Tibial nerve (tissue), 4 donors: Measurements from ENCODE around the gene YBX2. TPM values are rescaled to one million over a fixed set of nuclear protein-coding genes. Genes with fewer than 3 reads are reported as not detected.

ENCODE experiments used
- DNase-seq, 2 donors: peaks; one replicate each; pipeline ENCODE4 v3.0.0-alpha.2; 2019; ENCODE audit warnings: low spot score in 2 of 2
- H3K27ac ChIP-seq, 4 donors: fragments of 200-600 bp; sonication (generic) in 3 of 4; one replicate each; pipeline ENCODE4 v1.5.1; 2017 to 2019; ENCODE audit warnings: mild to moderate bottlenecking in 1 of 4
- H3K27me3 ChIP-seq, 2 donors: fragments of 200-600 bp; sonication (generic) in 1 of 2; one replicate each; pipeline versions ENCODE4 v1.5.1 to v1.6.0; 2017 to 2019
- H3K36me3 ChIP-seq, 3 donors: fragments of 200-600 bp; sonication (generic); one replicate each; pipeline ENCODE4 v1.5.1; 2018 to 2019
- H3K4me1 ChIP-seq, 4 donors: fragments of 200-600 bp; sonication (generic) in 3 of 4; one replicate each; pipeline ENCODE4 v1.5.1; 2017 to 2019
- H3K4me3 ChIP-seq, 4 donors: fragments of 200-600 bp; sonication (generic) in 3 of 4; one replicate each; pipeline ENCODE4 v1.5.1; 2017 to 2019; ENCODE audit warnings: mild to moderate bottlenecking in 1 of 4, moderate library complexity in 1 of 4
- H3K9me3 ChIP-seq, 4 donors: fragments of 200-600 bp; sonication (generic) in 3 of 4; one replicate each; pipeline ENCODE4 v1.5.1; 2017 to 2019
- EP300 ChIP-seq, 2 donors: sonication (generic); formaldehyde crosslinking; IDR thresholded peaks; one replicate each; pipeline ENCODE4 v1.6.1; 2017; ENCODE audit warnings: antibody characterized with exemption in 2 of 2, mild to moderate bottlenecking in 1 of 2
- POLR2A ChIP-seq, 2 donors: fragments of 450-650 bp; IDR thresholded peaks; one replicate each; pipeline ENCODE4 v1.6.1; 2017; ENCODE audit warnings: antibody characterized with exemption in 2 of 2, mild to moderate bottlenecking in 2 of 2, moderate library complexity in 2 of 2
- WGBS, 2 donors: methylation state at CpG; one replicate each; pipeline ENCODE4 v1.1.5; 2018; 5-methylcytosine and 5-hydroxymethylcytosine counted together
- total RNA-seq, 4 donors: library from RNA; depleted of rRNA; stranded (reverse); fragments of >200 nt; gene quantifications; one replicate each; pipeline ENCODE4 v1.1.0, GENCODE V29; 2016
- TF ChIP-seq, protein P1 (sequence below), 5 experiments: fragments of 200-600 bp in 3 of 5; fragments of 450-650 bp in 2 of 5; sonication (generic) in 3 of 5; IDR thresholded peaks; one replicate each; pipeline ENCODE4 v1.5.1; 2016 to 2019; ENCODE audit warnings: antibody characterized with exemption in 5 of 5, mild to moderate bottlenecking in 3 of 5, moderate library complexity in 2 of 5

YBX2 gene
- total RNA-seq, 4 donors from 2014 or later, result under 0.01 to 2.1 (median 0.52) TPM

DNA sequence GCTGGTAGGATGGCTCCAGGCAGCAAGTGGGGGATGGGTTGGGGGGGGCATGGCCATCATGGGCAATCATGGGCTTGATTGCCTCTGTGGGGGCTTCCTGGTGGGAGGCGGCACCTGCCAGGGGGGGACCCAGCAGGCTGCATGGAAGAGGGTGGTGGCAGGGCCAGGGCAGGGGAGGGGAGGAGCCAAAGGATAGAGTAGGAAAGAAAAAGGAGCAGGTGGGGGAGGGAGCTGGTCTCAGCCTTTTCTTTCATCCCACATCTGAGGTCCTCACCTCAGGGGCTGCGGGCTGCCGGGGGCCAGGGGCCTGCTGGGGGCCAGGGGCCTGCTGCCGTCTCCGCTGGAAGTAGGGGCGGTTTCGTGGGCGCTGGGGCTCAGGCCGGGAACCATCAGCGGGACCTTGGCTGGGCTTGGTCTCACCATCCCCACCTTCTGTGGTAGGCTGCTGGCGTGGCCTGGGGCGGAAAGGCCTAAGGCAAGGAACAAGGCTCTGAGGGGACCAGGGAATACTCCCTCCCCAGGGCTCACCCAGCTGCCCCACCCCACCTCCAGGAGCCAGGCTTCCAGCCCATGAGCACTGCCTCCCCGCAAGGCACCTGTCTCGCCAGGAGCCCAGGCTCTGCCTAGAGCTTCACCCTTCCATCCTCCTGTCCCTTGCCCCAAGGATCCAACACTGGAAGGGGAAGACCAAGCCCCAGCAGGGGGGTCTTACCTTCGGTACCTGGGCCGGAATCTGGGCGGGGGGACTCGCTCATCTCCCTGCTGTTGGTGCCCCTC lies 5.0 kb downstream of the YBX2 start:
- Histone ChIP-seq H3K27ac (no peak overlapping the region), H3K4me3 (no peak overlapping the region), H3K27me3 (peaks cover 0 to 77% of the 10 kb centered on the region in 2 donors), H3K36me3 (no peaks in the 10 kb centered on the region), H3K4me1 (peaks cover 0 to 16% (median 3%) of the 10 kb centered on the region in 4 donors), H3K9me3 (no peaks in the 10 kb centered on the region)
- 81 to 86% methylated on average over 14 to 17 of the region's 18 CpGs for WGBS, 2 donors
- TF ChIP-seq EP300 (IDR thresholded peaks at IDR 0.05) (no peak), POLR2A (IDR thresholded peaks at IDR 0.05) (no peak)
- TF ChIP-seq, protein P1, sequence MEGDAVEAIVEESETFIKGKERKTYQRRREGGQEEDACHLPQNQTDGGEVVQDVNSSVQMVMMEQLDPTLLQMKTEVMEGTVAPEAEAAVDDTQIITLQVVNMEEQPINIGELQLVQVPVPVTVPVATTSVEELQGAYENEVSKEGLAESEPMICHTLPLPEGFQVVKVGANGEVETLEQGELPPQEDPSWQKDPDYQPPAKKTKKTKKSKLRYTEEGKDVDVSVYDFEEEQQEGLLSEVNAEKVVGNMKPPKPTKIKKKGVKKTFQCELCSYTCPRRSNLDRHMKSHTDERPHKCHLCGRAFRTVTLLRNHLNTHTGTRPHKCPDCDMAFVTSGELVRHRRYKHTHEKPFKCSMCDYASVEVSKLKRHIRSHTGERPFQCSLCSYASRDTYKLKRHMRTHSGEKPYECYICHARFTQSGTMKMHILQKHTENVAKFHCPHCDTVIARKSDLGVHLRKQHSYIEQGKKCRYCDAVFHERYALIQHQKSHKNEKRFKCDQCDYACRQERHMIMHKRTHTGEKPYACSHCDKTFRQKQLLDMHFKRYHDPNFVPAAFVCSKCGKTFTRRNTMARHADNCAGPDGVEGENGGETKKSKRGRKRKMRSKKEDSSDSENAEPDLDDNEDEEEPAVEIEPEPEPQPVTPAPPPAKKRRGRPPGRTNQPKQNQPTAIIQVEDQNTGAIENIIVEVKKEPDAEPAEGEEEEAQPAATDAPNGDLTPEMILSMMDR (IDR thresholded peaks at IDR 0.05), result no peak
- DNase-seq, result no peak

- no peak for TF ChIP-seq EP300 (IDR thresholded peaks at IDR 0.05)
- no peak for TF ChIP-seq POLR2A (IDR thresholded peaks at IDR 0.05)
- TF ChIP-seq, protein P1 (IDR thresholded peaks at IDR 0.05), result no peak
- peaks cover 0 to 62% of the 10 kb centered on the region in 2 donors for H3K27me3 ChIP-seq
- no peak overlapping the region for H3K4me3 ChIP-seq
- H3K9me3 ChIP-seq, result no peaks in the 10 kb centered on the region
- H3K36me3 ChIP-seq, result no peaks in the 10 kb centered on the region
- DNase-seq, result no peak
- no peak overlapping the region for H3K27ac ChIP-seq
- H3K4me1 ChIP-seq, result peaks cover 0 to 21% (median 12%) of the 10 kb centered on the region in 4 donors
- WGBS, 2 donors, result 91 to 93% methylated on average over 12 of the region's 12 CpGs
These were observed 8.8 kb downstream of the YBX2 start for GRCh38 chr17:7285679-7286078.

- Histone ChIP-seq H3K4me1 (peaks cover 0 to 27% (median 13%) of the 10 kb centered on the region in 4 donors), H3K9me3 (no peaks in the 10 kb centered on the region), H3K36me3 (no peaks in the 10 kb centered on the region), H3K27ac (no peak overlapping the region), H3K4me3 (no peak overlapping the region), H3K27me3 (peaks cover 0 to 54% of the 10 kb centered on the region in 2 donors)
- 88 to 96% methylated on average over 13 to 14 of the region's 16 CpGs for WGBS, 2 donors
- TF ChIP-seq EP300 (IDR thresholded peaks at IDR 0.05) (no peak), POLR2A (IDR thresholded peaks at IDR 0.05) (no peak)
- TF ChIP-seq, protein P1 (IDR thresholded peaks at IDR 0.05), result no peak
- no peak for DNase-seq
These were observed 9.5 kb downstream of the YBX2 start for GRCh38 chr17:7284911-7285310.

DNA sequence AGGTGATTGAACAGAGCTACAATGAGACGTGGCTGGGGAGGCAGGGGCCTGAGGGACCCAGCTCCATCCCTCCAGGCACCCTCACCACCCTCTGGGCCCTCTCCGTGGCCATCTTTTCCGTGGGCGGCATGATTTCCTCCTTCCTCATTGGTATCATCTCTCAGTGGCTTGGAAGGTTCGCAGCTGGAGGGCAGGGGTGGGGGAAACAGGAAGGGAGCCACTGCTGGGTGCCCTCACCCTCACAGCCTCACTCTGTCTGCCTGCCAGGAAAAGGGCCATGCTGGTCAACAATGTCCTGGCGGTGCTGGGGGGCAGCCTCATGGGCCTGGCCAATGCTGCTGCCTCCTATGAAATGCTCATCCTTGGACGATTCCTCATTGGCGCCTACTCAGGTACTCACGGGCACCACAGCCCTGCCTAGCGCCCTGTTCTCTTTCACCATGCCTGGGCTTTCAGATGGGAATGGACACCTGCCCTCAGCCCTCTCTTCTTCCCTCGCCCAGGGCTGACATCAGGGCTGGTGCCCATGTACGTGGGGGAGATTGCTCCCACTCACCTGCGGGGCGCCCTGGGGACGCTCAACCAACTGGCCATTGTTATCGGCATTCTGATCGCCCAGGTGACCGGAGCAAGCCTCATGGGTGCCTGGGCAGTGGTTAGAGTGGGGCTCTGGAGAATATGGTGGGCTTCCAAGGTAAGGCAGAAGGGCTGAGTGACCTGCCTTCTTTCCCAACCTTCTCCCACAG lies 10.8 kb downstream of the YBX2 start:
- DNase-seq, result no peak
- no peak overlapping the region for H3K27ac ChIP-seq
- peaks cover 0 to 42% of the 10 kb centered on the region in 2 donors for H3K27me3 ChIP-seq
- H3K9me3 ChIP-seq, result no peaks in the 10 kb centered on the region
- H3K36me3 ChIP-seq, result no peaks in the 10 kb centered on the region
- peaks cover 0 to 27% (median 13%) of the 10 kb centered on the region in 4 donors for H3K4me1 ChIP-seq
- TF ChIP-seq, protein P1 (IDR thresholded peaks at IDR 0.05), result no peak
- TF ChIP-seq POLR2A (IDR thresholded peaks at IDR 0.05) (no peak), EP300 (IDR thresholded peaks at IDR 0.05) (no peak)
- no peak overlapping the region for H3K4me3 ChIP-seq
- 85% methylated on average over 18 of the region's 18 CpGs for WGBS, 2 donors
